ENCODE measurements around the gene PHLDA2. TPM values are rescaled to one million over a fixed set of nuclear protein-coding genes. Genes with fewer than 3 reads are reported as not detected.

Gene PHLDA2
- total RNA-seq, 6 donors from 2014 or later: 8.6 to 38.9 (median 21.0) TPM; not detected in 1

DNA sequence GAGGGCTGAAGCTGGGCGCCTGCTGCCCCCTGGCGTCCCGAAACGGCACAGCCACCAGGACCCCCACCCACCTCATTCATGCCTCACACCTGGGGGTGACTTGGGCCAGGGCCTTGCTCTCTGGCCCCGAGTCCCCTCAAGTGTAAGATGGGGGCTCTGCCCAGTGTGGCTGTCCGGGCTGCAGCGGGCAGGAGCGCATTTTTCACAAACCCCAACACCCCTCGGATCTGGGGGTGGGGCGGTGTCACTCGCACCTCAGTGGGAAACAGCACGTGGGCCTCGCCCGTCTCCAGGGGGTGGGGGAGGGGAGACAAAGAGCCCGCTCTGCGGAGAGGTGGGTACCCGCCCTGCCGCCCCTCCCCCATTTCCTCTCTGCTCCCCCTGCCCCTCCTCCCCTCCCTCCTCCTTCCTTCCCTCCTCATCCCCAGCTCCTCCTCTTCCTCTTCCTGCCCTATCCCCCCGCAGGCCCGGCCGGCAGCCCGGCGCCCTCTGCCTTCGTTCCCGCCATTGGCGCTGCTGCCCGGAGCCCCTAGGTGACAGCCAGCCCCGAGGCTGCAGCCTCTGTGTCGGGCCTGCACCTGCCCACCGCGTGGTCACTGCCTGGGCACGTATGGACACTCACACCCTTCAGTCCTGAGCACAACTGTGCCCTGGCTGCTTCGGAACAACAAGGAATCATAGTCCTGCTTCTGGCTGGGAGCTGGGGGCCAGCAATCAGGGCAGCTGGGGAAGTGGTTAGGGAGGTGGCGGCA lies 36.8 kb downstream of the PHLDA2 start:
- ATAC-seq (ENCODE audit: low FRiP score in 2 of 2): peak; percentile 47 to 69
- H3K27ac ChIP-seq: peak overlapping the region; percentile 51 to 85 (median 84)
- WGBS, 2 donors: 3% methylated on average over 13 to 33 of the region's 34 CpGs
- no peaks in the 10 kb centered on the region for H3K36me3 ChIP-seq
- peaks cover 24 to 39% (median 33%) of the 10 kb centered on the region in 4 donors for H3K4me1 ChIP-seq
- peak overlapping the region; percentile 34 to 60 (median 44) for H3K4me3 ChIP-seq
- no peak for TF ChIP-seq POLR2A (IDR thresholded peaks at IDR 0.05)
- no peak for TF ChIP-seq EP300 (IDR thresholded peaks at IDR 0.05)
- peak in 1 of 2 donors; percentile 19 for TF ChIP-seq POLR2AphosphoS5 (IDR thresholded peaks at IDR 0.05)
- TF ChIP-seq, protein P1, sequence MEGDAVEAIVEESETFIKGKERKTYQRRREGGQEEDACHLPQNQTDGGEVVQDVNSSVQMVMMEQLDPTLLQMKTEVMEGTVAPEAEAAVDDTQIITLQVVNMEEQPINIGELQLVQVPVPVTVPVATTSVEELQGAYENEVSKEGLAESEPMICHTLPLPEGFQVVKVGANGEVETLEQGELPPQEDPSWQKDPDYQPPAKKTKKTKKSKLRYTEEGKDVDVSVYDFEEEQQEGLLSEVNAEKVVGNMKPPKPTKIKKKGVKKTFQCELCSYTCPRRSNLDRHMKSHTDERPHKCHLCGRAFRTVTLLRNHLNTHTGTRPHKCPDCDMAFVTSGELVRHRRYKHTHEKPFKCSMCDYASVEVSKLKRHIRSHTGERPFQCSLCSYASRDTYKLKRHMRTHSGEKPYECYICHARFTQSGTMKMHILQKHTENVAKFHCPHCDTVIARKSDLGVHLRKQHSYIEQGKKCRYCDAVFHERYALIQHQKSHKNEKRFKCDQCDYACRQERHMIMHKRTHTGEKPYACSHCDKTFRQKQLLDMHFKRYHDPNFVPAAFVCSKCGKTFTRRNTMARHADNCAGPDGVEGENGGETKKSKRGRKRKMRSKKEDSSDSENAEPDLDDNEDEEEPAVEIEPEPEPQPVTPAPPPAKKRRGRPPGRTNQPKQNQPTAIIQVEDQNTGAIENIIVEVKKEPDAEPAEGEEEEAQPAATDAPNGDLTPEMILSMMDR (IDR thresholded peaks at IDR 0.05): peak; percentile 83 to 96 (median 95)
- DNase-seq: peak; percentile 57 to 91
- no peaks in the 10 kb centered on the region for H3K27me3 ChIP-seq
- no peaks in the 10 kb centered on the region for H3K9me3 ChIP-seq

- H3K36me3 ChIP-seq: no peaks in the 10 kb centered on the region
- H3K27ac ChIP-seq: peak overlapping the region; percentile 51 to 85 (median 84)
- no peak for ATAC-seq (ENCODE audit: low FRiP score in 2 of 2)
Observed at GRCh38 chr11:2891326-2892214, 37.6 kb downstream of the PHLDA2 start.

DNA sequence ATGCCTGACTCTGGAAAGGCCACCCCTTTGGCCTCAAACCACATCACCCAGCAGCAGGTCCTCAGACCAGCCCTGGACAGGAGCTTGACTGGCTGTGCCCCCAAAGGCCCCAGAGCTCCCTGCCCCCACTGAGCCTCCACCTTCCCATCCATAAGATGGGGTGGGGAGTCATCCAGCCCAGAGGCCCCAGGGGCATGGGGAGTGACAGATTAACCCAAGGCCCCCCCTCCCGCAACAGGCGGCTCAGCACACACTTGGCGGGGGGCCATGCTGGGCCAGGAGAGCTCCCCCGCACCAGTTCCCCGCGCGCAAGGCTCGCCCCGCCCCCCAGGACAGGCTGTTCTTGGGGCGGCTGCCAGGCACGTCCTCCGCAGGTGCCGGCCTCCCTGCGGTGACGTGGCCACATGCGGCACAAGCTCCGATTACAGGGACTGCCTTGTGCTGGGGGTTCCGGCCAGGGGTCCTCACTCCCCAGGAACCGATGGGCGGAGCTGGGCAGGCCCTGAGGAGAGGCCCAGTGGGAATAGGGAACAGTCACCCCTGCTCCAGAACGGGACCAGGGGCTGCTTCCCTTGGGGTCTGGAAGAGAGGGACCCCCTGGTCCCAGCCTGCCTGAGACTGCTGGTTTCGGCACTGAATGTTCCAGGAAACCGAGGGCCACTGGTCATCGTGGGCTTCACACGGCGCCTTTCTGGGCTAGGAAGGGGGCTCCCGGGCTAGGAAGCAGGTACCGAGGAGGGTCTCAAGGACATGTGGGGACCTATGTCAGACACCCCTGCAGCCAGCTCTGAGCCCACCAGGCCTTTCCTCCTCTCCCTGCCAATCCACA lies 38.5 kb downstream of the PHLDA2 start:
- peak; percentile 80 to 92 for DNase-seq
- ATAC-seq (ENCODE audit: low FRiP score in 2 of 2): peak in 1 of 2 donors; percentile 3
- 74 to 85% methylated on average over 7 to 28 of the region's 28 CpGs for WGBS, 2 donors
- peaks cover 30 to 50% (median 39%) of the 10 kb centered on the region in 4 donors for H3K4me1 ChIP-seq
- TF ChIP-seq POLR2A (IDR thresholded peaks at IDR 0.05) (no peak), POLR2AphosphoS5 (IDR thresholded peaks at IDR 0.05) (peak in 1 of 2 donors; percentile 19), EP300 (IDR thresholded peaks at IDR 0.05) (peak in 1 of 4 donors; percentile 71)
- TF ChIP-seq, protein P1 (IDR thresholded peaks at IDR 0.05): no peak
- H3K9me3 ChIP-seq: no peaks in the 10 kb centered on the region
- H3K27ac ChIP-seq: peak overlapping the region in 1 of 4 donors; percentile 85
- H3K4me3 ChIP-seq: no peak overlapping the region
- H3K36me3 ChIP-seq: no peaks in the 10 kb centered on the region
- no peaks in the 10 kb centered on the region for H3K27me3 ChIP-seq

More at GRCh38 chr11:2891326-2892214, 37.6 kb downstream of the PHLDA2 start:
- Histone ChIP-seq H3K4me1 (peaks cover 24 to 44% (median 33%) of the 10 kb centered on the region in 4 donors), H3K27me3 (no peaks in the 10 kb centered on the region), H3K4me3 (peak overlapping the region; percentile 34 to 60 (median 44)), H3K9me3 (no peaks in the 10 kb centered on the region)
- no peak for TF ChIP-seq POLR2AphosphoS5 (IDR thresholded peaks at IDR 0.05)
- TF ChIP-seq, protein P1 (IDR thresholded peaks at IDR 0.05): no peak
- TF ChIP-seq POLR2A (IDR thresholded peaks at IDR 0.05): no peak
- TF ChIP-seq EP300 (IDR thresholded peaks at IDR 0.05): no peak
- no peak for DNase-seq
- WGBS, 2 donors: 38 to 55% methylated on average over 14 to 17 of the region's 17 CpGs

Data from upper lobe of left lung (tissue), 6 donors.